Skin of body (tissue), 2 donors: ENCODE data around the gene CRLF1. TPM values are rescaled to one million over a fixed set of nuclear protein-coding genes. Genes with fewer than 3 reads are reported as not detected.
"Not testable (repeated sequence)": the region's sequence is repeated elsewhere in the genome, so short reads cannot be mapped to it uniquely, and the experiment has no call there.

Source experiments
- DNase-seq: peaks from one replicate; lab custom pipeline; 2025; lab: John Stamatoyannopoulos, UW
- total RNA-seq: library from RNA; depleted of rRNA; stranded (reverse); fragments of >200 nt; gene quantifications from one replicate; pipeline ENCODE4 v1.2.3, GENCODE V29; 2014

Gene CRLF1
- total RNA-seq, 1 donor from 2014 or later = 9.3 TPM

DNA sequence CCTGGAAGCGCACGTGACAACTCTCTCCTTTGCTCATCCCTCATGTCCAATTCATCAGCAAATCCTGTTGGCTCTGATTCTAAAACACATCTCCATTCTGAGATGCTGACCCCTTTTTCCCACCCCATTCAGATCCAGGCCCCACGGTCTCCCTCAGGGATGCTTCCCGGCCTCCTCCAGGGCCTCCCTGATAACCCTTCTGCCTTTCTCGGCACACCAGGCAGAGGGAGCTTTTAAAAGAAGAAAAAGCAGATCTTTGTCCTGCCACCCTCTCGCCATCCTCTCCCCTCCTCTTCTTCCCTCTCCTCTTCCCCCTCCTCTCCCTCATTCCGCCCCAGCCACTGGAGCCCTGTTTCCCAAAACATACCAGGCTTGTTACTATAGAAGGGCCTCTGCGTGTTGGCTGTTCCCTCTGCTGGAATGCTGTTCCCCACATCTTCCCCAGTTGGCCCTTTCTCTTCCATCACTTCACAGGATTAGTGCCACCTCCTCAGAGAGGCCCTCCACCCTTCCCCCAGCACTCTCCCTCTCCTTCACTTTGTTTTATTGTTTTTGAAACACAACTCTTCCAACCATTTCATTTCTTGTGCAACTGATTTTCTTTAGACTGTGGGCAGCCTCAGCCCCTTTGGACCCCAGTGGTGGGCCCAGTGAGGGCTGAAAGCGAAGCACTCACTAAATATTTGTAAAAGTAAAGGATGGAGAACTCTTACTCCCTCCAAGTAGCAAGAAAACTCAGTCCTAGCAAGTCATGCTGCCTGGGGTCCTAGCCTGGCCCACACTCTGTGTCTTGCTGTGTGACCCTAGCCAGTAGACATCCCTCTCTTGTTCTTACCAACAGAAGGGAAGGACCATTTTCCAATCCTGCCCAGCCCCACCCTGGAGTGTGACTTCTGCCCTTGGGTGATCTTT lies 2.5 kb upstream of the CRLF1 start:
- DNase-seq = no peak

DNA sequence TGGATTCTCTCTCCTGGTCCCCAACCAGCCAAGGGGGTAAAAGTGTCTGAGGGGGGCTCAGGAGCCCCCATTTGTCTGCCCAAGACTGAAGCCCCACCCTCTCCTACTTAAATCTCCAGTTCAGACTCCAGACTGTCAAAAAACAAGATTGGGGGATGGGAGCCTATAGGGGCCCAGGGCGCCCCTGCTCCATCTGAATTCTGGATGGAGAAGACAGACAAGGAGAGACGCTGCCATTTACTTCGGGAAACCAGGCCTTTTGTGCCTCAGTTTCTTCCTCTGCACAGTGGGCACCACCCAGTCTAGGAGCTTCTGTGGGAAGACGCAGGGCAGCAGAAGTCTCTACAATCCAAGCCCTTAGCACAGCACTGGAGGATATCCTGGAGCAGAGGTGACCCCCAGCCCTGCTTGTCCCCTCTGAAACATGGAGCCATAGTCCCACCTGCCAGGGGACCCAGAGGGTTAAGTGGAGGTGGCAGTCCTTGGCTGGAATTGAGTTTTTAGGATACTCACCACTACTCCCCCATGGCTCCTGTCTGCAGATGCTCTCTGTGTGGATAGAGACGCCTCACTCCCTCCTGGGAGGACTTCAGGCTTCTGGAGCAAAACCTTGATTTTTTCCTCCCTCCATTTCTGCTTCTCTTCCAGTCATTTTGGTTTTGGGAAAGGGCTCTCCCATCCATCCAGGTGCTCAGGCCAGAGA lies 1.7 kb upstream of the CRLF1 start:
- no peak for DNase-seq

DNA sequence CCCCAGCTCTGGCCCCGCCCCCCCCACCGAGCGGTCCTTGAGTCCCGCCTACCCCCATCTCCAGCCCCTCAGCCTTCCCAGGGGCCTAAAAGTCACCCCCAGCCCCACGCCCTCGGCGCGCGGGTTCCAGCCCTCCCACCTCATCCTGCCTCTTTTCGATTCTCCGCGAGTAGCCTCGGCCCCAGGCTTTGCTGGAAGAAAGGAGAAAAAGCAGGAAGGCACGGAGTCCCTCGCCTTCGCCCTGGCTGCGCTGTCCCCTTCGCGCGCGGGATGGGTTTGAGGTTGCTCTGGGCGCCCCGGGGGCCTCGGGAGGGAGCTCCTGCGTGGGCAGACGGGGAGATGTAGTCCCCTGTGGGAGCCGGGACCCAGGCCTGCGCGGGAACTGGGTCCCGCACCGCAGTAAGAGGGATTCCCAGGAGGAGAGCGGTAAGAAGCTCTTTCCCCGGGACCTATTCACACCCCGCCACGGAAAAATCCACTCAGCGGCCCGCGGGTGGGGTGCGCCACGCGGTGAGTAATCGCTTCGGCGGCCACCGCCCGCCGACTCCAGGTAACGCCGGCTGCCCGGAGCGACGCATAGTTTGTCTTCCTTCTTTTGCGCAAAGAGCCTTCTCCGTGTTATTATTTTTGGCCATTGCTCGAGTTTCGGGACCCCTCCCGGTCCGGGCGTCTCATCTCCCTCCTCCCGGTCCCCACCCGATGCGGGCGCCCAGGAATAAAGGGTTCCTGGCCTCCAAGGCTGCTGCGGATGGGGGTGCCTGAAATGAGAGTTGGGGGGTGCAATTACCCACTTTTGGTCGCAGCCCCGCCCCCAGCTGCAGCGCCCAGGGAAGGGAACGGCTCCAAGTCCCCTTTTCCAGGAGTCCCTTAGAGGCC lies 865 bp upstream of the CRLF1 start:
- no peak for DNase-seq

DNA sequence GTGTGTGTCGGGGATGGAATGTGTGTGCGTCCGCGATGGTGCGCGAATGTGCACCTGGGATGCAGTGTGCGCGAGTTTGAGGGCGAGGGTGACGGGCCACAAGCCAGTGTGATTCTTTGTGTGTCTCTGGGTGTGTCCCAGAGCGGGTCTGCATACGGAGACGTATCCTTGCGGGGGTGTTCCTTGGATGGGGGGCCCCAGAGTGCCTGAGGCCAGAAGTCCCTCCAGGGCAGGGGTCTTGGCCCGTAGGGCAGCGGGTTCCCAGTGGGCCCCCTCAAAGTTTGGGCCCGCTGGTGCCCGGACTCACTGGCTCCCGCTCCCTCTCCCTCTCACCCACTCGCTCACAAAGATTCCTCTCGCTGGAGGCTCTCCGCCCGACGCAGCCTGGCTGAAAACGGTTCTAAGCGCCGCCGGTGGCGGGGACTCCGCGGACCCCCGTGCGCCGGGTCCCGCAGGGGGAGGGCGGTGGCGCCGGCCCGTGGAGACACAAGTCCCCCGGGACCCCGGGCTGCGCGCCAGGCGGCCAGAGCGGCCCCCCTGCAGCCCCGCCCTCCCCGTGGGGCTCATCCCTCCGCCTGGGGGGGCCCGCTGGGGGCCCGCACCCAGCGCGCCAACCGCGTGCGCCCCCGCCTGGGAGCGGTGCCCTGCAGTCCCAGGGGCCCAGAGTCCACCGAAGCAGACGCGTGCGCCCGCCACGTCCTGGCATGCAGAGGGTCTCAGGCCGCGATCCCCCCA lies 886 bp downstream of the CRLF1 start:
- DNase-seq = no peak

DNA sequence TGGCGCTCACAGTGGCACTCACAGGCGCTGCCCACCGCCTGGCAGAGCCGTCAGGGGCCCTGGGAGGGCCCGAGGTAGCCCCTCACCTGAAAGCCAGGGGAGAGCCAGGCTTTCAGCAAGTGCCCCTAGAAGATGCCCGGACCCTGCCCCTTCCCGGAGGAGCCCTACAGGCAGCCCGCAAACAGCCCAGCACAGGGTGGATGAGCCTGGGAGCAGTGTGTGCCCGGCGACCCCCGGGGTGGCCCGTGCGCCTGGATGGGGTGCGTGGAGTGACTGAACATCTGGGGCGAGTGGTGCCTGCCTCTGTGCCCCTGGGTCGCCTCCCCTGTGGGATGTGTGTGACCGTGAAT lies 1.4 kb downstream of the CRLF1 start:
- no peak for DNase-seq

DNA sequence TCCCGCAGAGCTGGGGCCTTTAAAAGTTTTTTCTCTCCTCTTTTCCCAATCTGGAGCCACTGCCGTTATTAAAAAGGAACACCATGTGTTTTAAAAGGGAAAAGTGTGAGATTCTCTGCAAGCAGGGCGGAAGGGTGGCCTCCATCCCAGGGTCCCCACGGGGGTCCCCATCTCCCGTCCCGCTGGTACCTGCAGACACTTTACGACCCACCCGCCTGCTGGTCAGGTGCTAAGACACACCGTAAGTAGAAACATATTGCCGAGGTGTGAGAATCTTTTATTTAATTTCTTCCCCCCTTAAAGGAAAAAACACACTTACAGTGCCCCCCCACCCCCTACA lies 1.8 kb downstream of the CRLF1 start:
- no peak for DNase-seq

DNA sequence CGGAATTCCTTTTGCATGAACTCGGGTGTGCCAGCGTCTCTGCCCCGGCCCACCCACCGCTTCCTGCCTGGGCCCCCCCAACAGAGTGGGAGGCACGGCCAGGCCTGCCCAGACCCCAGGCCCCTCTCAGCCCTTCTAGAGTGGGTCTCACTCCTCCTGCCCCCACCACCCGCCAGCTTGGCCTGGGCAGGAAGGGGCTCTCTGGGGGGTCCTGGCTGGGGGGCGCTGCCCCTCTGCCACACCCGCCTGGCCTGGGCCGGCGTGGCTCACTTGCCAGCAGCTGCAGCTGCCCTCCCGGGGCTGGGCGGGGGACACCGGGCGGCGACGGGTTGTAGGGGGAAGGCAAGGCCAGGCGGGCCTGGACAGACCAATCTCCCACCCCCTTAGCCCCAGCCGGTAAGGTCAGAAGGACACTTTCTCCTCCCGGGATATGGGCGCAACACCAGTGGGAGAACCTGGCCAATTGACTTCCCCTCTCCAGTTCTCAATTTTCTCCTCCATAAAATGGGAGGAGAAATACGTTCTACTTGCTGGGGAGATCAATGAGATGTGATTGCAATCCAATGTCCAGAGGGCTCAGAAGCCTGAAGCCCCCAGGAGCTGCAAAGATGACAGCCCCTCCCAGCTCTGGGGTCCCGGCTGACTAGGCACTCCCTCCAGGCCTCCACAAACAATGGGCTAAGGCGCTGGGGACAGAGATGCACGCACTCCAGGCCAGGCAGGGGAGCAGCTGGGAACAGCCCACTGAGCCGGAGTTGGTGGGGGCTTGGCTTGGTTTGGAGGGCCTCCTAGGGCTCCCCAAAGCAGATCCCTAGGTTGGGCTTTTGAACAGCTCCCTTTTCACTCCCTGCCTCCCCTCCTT lies 2.4 kb downstream of the CRLF1 start:
- no peak for DNase-seq

DNA sequence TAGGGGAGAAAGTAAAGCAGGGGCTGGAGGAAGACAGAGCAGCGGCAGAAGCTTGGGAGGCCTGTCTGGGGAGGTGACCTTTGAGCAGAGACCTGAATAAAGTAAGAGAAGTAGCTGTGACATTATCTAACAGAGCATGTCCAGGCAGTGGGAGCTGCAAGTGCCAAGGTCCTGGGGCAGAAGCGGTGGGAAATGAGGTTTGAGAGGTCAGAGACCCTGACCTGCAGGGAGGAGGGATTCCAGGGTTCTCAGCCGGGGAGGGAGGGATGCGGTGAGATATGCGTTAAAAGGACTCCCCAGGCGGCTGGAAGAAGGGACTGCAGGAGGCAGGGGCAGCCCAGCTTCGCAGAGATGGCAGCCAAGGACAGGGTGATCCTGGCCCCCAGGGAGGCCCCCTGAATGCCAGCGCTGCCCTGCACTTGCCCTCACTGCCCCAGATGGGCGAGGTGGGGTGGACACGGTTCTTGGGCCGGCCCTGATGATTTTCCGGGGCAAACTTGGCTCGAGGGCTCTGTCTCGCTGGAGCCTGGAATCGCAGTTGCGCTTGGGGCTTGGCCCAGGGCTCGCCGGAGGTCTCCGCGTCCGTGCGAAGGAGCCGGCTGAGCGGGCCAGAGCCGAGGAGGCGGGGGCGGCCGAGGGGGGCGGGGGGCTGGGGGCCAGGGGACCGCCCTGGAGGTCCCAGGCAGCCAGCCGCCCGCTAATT lies 3.2 kb downstream of the CRLF1 start:
- no peak for DNase-seq

DNA sequence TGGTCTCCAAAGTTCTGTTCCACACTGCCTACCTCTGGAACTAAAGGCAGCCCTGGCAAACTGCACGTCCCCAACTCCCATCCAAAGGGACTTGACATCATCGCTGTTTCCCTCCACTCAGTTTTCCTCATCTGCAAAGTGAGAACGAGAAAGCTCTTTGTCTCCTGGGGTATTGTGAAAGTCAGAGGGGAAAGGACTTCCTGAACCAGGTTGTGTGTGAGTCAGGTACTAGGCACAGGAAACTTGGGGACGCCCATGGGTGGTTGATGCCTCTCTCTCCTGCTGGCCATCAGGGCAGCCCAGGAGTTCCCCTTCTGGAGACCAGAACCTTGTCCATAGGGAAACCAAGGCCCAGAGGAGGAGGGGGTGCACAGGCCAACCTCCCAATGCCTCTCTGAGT lies 4.7 kb downstream of the CRLF1 start:
- DNase-seq = no peak

DNA sequence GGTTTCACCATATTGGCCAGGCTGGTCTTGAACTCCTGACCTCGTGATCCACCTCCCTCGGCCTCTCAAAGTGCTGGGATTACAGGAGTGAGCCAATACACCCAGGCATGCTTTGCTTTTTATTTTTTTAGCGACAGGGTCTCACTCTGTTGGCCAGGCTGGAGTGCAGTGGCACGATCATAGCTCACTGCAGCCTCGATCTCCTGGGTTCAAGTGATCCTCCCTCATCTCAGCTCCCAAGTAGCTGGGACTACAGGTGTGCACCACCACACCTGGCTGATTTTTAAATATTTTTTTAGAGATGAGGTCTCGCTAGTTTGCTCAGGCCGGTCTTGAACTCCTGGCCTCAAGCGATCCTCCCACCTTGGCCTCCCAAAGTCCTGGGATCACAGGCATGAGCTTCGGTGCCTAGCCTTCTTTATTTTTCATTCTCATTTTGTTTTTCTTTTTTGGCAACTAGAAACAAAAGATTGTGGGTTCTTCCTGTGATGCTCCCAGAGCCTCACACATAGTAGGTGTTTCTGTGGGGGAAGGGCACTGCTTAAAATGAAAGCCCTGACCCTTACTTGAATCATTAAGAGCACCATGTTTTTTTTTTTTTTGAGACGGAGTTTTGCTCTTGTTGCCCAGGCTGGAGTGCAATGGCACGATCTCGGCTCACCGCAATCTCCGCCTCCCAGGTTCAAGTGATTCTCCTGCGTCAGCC lies 5.8 kb downstream of the CRLF1 start:
- DNase-seq = not testable (repeated sequence)

DNA sequence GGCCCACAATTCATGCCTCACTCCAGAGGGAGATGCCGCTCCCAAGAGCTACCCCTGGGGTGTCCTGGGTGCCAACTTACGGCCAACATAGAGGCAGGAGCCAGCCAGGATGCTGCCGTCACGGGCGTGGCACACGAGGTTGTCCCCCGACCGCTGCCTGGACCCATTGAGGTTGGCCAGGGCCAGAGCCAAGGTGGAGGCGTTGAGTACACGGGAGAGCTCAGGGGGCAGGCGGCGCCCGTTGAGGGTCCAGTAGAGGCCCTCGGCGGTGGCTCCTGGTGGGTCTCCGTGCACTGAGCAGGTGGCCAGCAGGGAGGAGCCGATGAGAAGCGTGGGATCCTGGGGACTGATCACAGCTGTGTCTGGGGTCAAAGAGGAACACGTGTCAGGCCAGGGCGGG lies 7.1 kb downstream of the CRLF1 start:
- DNase-seq = no peak

DNA sequence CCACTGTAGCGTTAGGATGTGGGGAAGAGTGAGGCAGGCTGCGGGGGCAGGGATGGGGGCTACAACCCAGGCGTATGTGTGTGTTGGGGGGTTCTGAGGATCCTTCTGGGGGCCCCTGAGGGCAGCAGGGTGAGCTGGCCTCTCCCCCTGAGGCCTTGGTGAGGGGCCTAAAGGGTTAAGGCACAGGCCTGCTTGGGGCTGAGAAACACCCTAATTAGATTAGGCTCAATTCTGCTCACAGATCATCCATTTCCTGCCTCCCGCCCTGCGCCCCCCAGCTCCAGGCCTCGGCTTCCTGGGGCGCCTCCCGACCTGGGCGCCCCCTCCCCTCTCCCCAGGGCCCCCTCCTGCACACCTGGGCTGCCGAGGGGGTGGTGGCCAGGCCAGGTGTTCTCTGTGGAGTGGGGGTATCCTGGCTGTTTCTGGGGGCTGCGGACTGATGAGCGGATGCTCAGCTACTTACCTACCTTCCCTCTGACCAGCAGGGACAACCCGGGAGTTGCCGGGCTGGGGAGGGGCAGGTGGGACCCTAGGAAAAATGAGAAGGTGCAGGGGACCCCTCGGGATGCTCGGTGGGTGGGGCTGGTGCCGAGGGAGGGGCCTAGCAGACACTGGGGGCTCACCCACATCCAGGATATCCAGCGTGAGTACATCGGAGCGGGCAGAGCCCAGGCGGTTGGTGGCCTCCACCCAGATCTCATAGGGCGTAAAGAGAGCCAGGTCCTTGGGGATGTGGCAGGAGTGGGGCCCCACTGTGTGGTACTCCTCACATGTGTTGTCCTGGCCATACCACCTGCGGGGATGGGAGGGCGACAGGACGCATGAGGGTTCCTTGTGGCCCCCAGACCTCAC lies 8.6 kb downstream of the CRLF1 start:
- no peak for DNase-seq

DNA sequence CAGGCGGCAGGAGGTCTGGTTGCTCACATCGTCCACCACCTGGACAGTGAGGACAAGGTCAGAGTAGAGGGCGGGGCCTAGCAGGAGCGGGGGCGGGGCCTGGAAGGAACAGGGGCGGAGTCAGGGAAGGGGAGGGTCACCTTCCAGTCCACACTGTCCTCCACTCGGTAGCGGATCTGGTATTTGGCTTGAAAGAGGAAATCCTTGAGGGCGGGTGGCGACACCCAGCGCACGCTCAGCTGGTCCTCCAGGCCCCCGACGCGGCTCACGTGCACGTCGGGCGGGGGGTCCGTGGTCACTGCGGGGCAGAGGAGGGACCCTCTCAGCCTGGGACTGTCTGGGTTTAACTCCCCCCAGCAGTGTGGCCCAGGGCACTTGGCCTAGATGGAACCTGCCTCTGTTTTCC lies 9.8 kb downstream of the CRLF1 start:
- no peak for DNase-seq

DNA sequence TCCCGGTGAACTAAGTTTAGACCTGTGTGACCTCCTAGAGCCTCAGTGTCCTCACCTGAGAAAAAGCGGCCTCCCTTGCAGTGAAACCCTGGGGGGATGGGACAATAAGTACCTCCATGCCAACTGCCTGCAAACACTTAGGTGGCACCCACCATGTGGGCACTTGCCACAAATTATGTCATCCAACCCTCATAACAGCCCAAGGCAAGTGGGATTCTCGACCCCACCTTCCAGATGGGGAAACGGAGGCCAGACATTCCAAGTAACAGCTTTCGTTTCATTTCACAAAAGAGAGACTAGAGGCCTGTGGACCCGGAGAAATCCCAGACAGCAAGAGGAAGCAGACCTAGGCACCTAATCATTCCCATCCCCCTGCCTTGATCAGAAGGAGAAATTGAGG lies 11.1 kb downstream of the CRLF1 start:
- DNase-seq = no peak

DNA sequence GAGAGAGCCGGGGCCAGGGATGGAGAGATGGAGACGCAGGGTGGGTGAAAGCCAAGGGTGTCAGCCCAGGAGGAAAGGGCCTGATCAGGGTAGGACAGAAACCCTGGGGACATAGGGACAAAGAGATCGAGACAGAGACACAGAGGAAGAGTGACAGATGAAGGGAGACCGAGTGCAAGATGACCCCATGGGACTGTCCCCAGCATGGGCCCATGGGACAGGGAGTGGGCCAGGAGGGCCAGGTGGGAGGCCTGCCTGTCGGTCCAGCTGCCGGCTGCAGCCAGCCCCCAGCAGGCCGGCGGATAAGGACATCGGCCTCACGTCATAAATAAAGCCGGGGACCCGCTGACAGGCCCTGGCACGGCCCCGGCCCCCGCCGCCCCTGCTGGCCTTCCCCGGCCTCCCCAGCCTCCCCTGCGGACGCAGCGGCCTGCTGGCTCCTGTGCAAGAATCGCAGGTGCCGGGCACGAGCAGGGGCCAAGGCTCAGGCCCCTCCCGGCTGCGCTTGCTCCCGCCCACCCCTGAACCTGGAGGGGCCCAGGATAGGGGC lies 11.7 kb downstream of the CRLF1 start:
- no peak for DNase-seq

DNA sequence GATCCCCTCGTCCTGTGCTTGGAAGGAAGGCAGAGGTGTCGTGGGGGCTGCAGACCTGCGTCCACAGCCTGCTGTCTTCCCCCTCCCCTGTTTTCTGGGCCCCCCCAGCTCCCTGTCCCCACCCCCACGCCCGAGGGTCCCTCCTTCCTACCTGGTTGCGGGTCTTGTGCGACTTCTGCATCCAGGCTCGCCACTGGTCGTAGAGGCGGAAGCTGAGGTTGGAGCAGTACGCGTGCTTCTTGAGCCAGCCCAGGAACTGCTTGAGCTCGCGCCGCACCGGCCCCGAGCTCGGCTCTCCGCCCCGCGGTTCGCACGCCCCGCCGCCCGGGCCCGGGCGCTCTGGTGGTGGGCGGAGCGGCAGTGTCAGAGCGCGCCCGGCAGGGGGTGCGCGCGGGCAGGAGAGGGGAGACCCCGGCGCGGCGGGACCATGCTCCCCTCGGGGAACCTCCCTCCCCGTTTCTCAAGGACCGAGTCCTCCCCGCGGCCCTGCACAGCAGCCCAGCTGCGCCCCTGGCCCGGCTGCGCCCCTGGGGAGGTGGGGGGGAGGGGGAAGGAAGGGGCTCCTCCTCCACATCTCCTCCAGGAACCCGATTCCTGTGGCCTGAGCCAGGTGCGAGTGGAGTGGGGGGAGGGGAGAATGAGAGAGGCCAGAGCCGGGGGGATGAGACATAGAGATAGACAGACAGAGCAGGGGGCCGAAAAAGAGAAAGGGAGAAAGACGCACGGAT lies 12.3 kb downstream of the CRLF1 start:
- DNase-seq = peak; percentile 63
